SK-N-SH (cell line): ENCODE data around the gene SYNGR4.

Experiments used
- POLR2AphosphoS5 ChIP-seq: IDR thresholded peaks from 2 replicates; pipeline ENCODE4 v1.6.1; 2012; ENCODE audit warnings: low read depth, low read length
- YY1 ChIP-seq: IDR thresholded peaks from 2 replicates; pipeline ENCODE4 v1.4.0; 2012; ENCODE audit warnings: low read depth, mild to moderate bottlenecking
- TF ChIP-seq, protein P1 (sequence below): fragments of 200-600 bp; sonication (generic); IDR thresholded peaks from 2 replicates; pipeline ENCODE4 v1.6.1; 2017; ENCODE audit warnings: antibody characterized with exemption, mild to moderate bottlenecking, moderate library complexity
- TF ChIP-seq, protein P2 (sequence below): IDR thresholded peaks from 2 replicates; pipeline ENCODE4 v1.4.0; 2012; ENCODE audit warnings: low read depth, borderline replicate concordance
- TF ChIP-seq, protein P3 (sequence below): fragments of 150-350 bp; IDR thresholded peaks from 2 replicates; pipeline ENCODE4 v1.6.1; 2017; ENCODE audit warnings: antibody characterized with exemption, low read length, low read depth, borderline replicate concordance
- TF ChIP-seq, protein P4 (sequence below): IDR thresholded peaks from 2 replicates; pipeline ENCODE4 v1.4.0; 2012; ENCODE audit warnings: low read depth

DNA sequence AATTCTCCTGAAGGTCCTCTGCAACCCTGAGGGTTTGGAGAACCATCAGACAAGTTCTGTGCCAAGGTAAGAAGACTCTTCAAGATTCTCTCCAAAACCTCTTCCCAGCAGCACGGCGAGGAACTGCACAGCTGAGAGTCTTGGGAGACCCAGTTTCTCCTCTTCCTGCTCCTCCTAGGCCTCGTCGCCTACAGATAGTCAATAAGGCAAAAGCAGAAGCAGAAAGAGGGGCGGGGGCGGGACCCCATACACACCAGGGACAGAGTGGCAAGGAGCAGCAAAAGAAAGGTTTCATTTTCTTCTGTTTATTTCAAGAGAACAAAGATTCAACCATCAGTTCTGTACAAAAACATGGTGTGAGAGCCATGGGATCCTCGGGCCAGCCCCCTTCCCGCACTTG is 18.1 kb downstream of the SYNGR4 start:
- TF ChIP-seq, protein P1, sequence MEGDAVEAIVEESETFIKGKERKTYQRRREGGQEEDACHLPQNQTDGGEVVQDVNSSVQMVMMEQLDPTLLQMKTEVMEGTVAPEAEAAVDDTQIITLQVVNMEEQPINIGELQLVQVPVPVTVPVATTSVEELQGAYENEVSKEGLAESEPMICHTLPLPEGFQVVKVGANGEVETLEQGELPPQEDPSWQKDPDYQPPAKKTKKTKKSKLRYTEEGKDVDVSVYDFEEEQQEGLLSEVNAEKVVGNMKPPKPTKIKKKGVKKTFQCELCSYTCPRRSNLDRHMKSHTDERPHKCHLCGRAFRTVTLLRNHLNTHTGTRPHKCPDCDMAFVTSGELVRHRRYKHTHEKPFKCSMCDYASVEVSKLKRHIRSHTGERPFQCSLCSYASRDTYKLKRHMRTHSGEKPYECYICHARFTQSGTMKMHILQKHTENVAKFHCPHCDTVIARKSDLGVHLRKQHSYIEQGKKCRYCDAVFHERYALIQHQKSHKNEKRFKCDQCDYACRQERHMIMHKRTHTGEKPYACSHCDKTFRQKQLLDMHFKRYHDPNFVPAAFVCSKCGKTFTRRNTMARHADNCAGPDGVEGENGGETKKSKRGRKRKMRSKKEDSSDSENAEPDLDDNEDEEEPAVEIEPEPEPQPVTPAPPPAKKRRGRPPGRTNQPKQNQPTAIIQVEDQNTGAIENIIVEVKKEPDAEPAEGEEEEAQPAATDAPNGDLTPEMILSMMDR: no peak
- no peak for TF ChIP-seq POLR2AphosphoS5
- TF ChIP-seq, protein P2, sequence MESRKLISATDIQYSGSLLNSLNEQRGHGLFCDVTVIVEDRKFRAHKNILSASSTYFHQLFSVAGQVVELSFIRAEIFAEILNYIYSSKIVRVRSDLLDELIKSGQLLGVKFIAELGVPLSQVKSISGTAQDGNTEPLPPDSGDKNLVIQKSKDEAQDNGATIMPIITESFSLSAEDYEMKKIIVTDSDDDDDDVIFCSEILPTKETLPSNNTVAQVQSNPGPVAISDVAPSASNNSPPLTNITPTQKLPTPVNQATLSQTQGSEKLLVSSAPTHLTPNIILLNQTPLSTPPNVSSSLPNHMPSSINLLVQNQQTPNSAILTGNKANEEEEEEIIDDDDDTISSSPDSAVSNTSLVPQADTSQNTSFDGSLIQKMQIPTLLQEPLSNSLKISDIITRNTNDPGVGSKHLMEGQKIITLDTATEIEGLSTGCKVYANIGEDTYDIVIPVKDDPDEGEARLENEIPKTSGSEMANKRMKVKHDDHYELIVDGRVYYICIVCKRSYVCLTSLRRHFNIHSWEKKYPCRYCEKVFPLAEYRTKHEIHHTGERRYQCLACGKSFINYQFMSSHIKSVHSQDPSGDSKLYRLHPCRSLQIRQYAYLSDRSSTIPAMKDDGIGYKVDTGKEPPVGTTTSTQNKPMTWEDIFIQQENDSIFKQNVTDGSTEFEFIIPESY: no peak
- TF ChIP-seq, protein P3, sequence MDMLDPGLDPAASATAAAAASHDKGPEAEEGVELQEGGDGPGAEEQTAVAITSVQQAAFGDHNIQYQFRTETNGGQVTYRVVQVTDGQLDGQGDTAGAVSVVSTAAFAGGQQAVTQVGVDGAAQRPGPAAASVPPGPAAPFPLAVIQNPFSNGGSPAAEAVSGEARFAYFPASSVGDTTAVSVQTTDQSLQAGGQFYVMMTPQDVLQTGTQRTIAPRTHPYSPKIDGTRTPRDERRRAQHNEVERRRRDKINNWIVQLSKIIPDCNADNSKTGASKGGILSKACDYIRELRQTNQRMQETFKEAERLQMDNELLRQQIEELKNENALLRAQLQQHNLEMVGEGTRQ: no peak
- TF ChIP-seq, protein P4, sequence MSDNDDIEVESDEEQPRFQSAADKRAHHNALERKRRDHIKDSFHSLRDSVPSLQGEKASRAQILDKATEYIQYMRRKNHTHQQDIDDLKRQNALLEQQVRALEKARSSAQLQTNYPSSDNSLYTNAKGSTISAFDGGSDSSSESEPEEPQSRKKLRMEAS: no peak
- no peak for TF ChIP-seq YY1
